ENCODE measurements around the gene CNBP.
"Not testable (repeated sequence)": the region's sequence is repeated elsewhere in the genome, so short reads cannot be mapped to it uniquely, and the experiment has no call there.

The CNBP gene

GRCh38 chr3:129183569-129184395 is at the start of gene CNBP:
CNBP (minus strand) TSS chr3:129183896; CDS start chr3:129171757, 12,139 bp downstream.
- TF ChIP-seq CTCF (IDR thresholded peaks at IDR 0.05; ENCODE audit: low read length, missing control alignments), result no peak
- DNase-seq (ENCODE audit: low read depth), result peak; percentile 95
- H3K4me3 ChIP-seq (replicated peaks; ENCODE audit: low read depth, low read length), result peak within 1 kb of the TSS; percentile 99

GRCh38 chr3:129231331-129232119 is 47.8 kb upstream of the CNBP start:
- no peak for DNase-seq (ENCODE audit: low read depth)
- no peak for TF ChIP-seq CTCF (IDR thresholded peaks at IDR 0.05; ENCODE audit: low read length, missing control alignments)
- no peak overlapping the region for H3K4me3 ChIP-seq (replicated peaks; ENCODE audit: low read depth, low read length)

DNA sequence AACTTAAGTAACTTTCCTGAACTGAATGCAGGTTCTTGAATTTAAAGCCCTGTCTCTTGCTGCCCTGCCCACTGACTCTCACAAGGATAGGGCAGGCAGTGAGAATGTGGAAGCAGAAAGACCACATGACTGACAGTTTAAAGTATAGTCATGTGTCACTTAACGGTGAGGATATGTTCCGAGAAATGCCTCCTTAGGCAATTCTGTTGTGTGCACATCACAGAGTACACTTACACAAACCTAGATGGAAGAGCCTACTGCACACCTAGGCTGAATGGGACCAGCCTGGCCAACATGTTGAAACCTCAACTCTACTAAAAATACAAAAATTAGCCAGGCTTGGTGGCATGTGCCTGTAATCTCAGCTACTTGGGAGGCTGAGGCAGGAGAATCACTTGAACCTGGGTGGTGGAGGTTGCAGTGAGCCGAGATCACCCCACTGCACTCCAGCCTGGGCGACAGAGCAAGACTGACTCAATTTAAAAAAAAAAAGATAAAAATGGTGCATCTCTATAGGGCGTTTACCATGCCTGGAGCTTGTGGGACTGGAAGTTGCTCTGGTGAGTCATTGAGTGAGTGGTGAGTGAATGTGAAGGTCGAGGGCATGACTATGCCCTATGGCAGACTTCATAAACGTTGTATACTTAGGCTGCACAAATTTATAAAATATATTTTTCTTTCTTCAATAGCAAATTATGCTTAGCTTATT is 46.8 kb upstream of the CNBP start:
- H3K4me3 ChIP-seq (replicated peaks; ENCODE audit: low read depth, low read length), result no peak overlapping the region
- no peak for TF ChIP-seq CTCF (IDR thresholded peaks at IDR 0.05; ENCODE audit: low read length, missing control alignments)
- DNase-seq (ENCODE audit: low read depth), result peak; percentile 73

- H3K4me3 ChIP-seq (replicated peaks; ENCODE audit: low read depth, low read length), result no peak overlapping the region
- peak; percentile 81 for DNase-seq (ENCODE audit: low read depth)
- peak; percentile 6 for TF ChIP-seq CTCF (IDR thresholded peaks at IDR 0.05; ENCODE audit: low read length, missing control alignments)
These were observed 45.3 kb upstream of the CNBP start for GRCh38 chr3:129228891-129229585.

DNA sequence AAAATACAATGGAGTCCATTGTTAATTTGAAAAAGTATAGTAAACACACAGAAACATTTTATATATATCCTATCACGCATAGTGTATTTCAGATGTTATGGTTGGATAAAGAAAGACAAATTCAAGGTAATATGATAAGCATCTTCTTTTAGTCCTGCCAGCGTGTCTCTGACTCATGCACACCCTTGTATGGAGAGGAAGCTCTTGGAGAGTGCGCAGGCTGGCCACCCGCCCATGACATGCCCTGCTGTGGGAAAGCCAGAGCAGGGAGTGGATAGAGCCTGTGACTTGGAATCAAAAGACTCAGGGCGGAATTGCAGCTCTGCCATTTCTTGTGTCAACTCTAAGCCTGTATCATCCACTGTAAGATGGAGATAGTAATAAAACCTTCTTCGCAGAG is 42.7 kb upstream of the CNBP start:
- DNase-seq (ENCODE audit: low read depth), result peak; percentile 81
- H3K4me3 ChIP-seq (replicated peaks; ENCODE audit: low read depth, low read length), result no peak overlapping the region
- TF ChIP-seq CTCF (IDR thresholded peaks at IDR 0.05; ENCODE audit: low read length, missing control alignments), result no peak

- DNase-seq (ENCODE audit: low read depth), result peak; percentile 72
- TF ChIP-seq CTCF (IDR thresholded peaks at IDR 0.05; ENCODE audit: low read length, missing control alignments), result no peak
These were observed 41.3 kb upstream of the CNBP start for GRCh38 chr3:129224984-129225393.

DNA sequence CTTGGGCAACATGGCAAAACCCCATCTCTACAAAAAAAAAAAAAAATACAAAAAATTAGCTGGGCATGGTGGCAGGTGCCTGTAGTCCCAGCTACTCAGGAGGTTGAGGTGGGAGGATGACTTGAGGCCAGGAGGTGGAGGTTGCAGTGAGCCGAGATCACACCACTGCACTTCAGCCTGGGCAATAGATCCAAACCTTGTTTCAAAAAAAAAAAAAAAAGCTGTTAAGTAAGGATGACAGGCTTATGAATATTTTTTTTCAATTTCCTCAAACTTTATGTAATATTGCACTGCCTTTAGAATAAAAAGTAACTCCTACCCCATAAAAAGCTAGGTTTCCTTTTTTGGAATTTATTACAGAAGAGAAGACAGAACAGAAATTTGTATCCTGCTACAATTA is 40.7 kb upstream of the CNBP start:
- not testable (repeated sequence) for H3K4me3 ChIP-seq (replicated peaks; ENCODE audit: low read depth, low read length); DNase-seq (ENCODE audit: low read depth)

More at GRCh38 chr3:129224984-129225393, 41.3 kb upstream of the CNBP start:
- peak overlapping the region; percentile 28 for H3K4me3 ChIP-seq (replicated peaks; ENCODE audit: low read depth, low read length)

Measured in fibroblast of pulmonary artery (primary cell).